A172 (cell line): ENCODE data around the gene COL4A1. TPM values are rescaled to one million over a fixed set of nuclear protein-coding genes. Genes with fewer than 3 reads are reported as not detected.

ENCODE experiments used
- DNase-seq: peaks from one replicate; pipeline ENCODE4 v3.0.0-alpha.2; 2015; ENCODE audit warnings: low spot score
- total RNA-seq: library from RNA; depleted of rRNA; stranded (reverse); fragments of >200 nt; shearing (Covaris generic); gene quantifications from 2 replicates; pipeline ENCODE4 v1.2.3, GENCODE V29; 2014

COL4A1 gene
- total RNA-seq, 1 experiment from 2014 or later = 221 TPM

GRCh38 chr13:110276553-110276950, 30.4 kb downstream of the COL4A1 start:
- no peak for DNase-seq

- DNase-seq = no peak
These were observed 30.9 kb downstream of the COL4A1 start for GRCh38 chr13:110275931-110276552.

GRCh38 chr13:110274687-110275086, 32.3 kb downstream of the COL4A1 start:
- no peak for DNase-seq

GRCh38 chr13:110273254-110273653, 33.7 kb downstream of the COL4A1 start:
- no peak for DNase-seq

GRCh38 chr13:110272651-110273050, 34.3 kb downstream of the COL4A1 start:
- DNase-seq = no peak

GRCh38 chr13:110272227-110272626, 34.7 kb downstream of the COL4A1 start:
- DNase-seq = no peak

- no peak for DNase-seq
These were observed 35.6 kb downstream of the COL4A1 start for GRCh38 chr13:110271313-110271712.

- no peak for DNase-seq
These were observed 36.5 kb downstream of the COL4A1 start for GRCh38 chr13:110270507-110270906.

- DNase-seq = no peak
These were observed 37.3 kb downstream of the COL4A1 start for GRCh38 chr13:110269509-110270185.

GRCh38 chr13:110268576-110269185, 38.3 kb downstream of the COL4A1 start:
- DNase-seq = no peak

GRCh38 chr13:110268061-110268460, 38.9 kb downstream of the COL4A1 start:
- DNase-seq = no peak

GRCh38 chr13:110266983-110267382, 40.0 kb downstream of the COL4A1 start:
- no peak for DNase-seq

GRCh38 chr13:110266431-110266809, 40.5 kb downstream of the COL4A1 start:
- DNase-seq = no peak

- no peak for DNase-seq
These were observed 41.1 kb downstream of the COL4A1 start for GRCh38 chr13:110265682-110266430.

- no peak for DNase-seq
These were observed 41.6 kb downstream of the COL4A1 start for GRCh38 chr13:110265341-110265681.

GRCh38 chr13:110264685-110265275, 42.2 kb downstream of the COL4A1 start:
- DNase-seq = no peak

- DNase-seq = no peak
These were observed 43.1 kb downstream of the COL4A1 start for GRCh38 chr13:110263888-110264287.

GRCh38 chr13:110263404-110263803, 43.6 kb downstream of the COL4A1 start:
- no peak for DNase-seq

- DNase-seq = no peak
These were observed 44.3 kb downstream of the COL4A1 start for GRCh38 chr13:110262508-110263291.

- no peak for DNase-seq
These were observed 44.9 kb downstream of the COL4A1 start for GRCh38 chr13:110262082-110262436.
